GM12878 (cell line): ENCODE measurements around the gene LARP4B. TPM values are rescaled to one million over a fixed set of nuclear protein-coding genes. Genes with fewer than 3 reads are reported as not detected.

Source experiments
- ATAC-seq: fragments of 200-7000 bp; cut with Tn5 transposase; 3 replicates; pipeline ENCODE4 v1.9.1; 2020; ENCODE audit warnings: mild to moderate bottlenecking, moderate library complexity
- BruUV-seq: library from RNA; stranded (reverse); fragments of 400-500 nt; replicated peaks from 2 replicates; lab custom pipeline; 2021; lab: Mats Ljungman, UMichigan
- CTCF ChIA-PET: fragments of 300-600 bp; sonication (Branson Sonifier 250); formaldehyde crosslinking; extraction: SDS; loops from one replicate; lab custom pipeline; 2021; ENCODE audit warnings: inconsistent platforms; lab: Yijun Ruan, JAX
- POLR2A ChIA-PET: fragments of 350-600 bp; formaldehyde crosslinking; extraction: SDS; loops from one replicate; lab custom pipeline; 2021; ENCODE audit warnings: inconsistent platforms; lab: Charles Lee
- RAD21 ChIA-PET: fragments of 300-600 bp; sonication (Branson Sonifier 250); formaldehyde crosslinking; loops from one replicate; lab custom pipeline; 2023; ENCODE audit warnings: antibody characterized with exemption; ENCODE audit not compliant: unreplicated experiment; lab: Charles Lee
- SMC1A ChIA-PET: fragments of 300-600 bp; sonication (Branson Sonifier 250); formaldehyde crosslinking; loops from one replicate; lab custom pipeline; 2023; ENCODE audit not compliant: unreplicated experiment, uncharacterized antibody; lab: Charles Lee
- DNase-seq: peaks from one replicate; pipeline ENCODE4 v3.0.0-alpha.2; 2011; ENCODE audit warnings: low read depth, low spot score
- FAIRE-seq: peaks from 3 replicates; lab custom pipeline; 2011; peaks lifted over from hg19 to GRCh38; lab: Jason Lieb, UNC
- H2AFZ ChIP-seq: 2 replicates; pipeline ENCODE4 v1.6.0; 2011; ENCODE audit warnings: low read depth, low read length, control low read depth; ENCODE audit not compliant: control insufficient read depth
- H3K27ac ChIP-seq: 2 replicates; pipeline ENCODE4 v1.5.1; 2011; ENCODE audit warnings: control low read depth; ENCODE audit not compliant: control insufficient read depth, insufficient read depth
- H3K27me3 ChIP-seq, 2 experiments: replicated peaks in 1 of 2; 2 replicates each; pipeline versions ENCODE4 v1.6.0 to v1.6.1; 2011; ENCODE audit warnings: low read length in 1 of 2; ENCODE audit not compliant: control insufficient read depth in 2 of 2, insufficient read depth in 2 of 2
- H3K36me3 ChIP-seq, 2 experiments: 2 replicates each; pipeline ENCODE4 v1.5.1; 2011; ENCODE audit warnings: low read length in 1 of 2; ENCODE audit not compliant: control insufficient read depth in 2 of 2, insufficient read depth in 2 of 2
- H3K4me1 ChIP-seq: 2 replicates; pipeline ENCODE4 v1.6.1; 2011; ENCODE audit warnings: mild to moderate bottlenecking, low read length, moderate library complexity, mixed read lengths; ENCODE audit not compliant: control insufficient read depth, insufficient read depth
- H3K4me2 ChIP-seq: 2 replicates; pipeline ENCODE4 v1.6.0; 2011; ENCODE audit warnings: control low read depth; ENCODE audit not compliant: control insufficient read depth, insufficient read depth
- H3K4me3 ChIP-seq: fragments of 200-600 bp; sonication (generic); 2 replicates; pipeline ENCODE4 v1.5.1; 2016
- H3K79me2 ChIP-seq: 2 replicates; pipeline ENCODE4 v1.6.0; 2011; ENCODE audit warnings: low read length; ENCODE audit not compliant: control insufficient read depth, insufficient read depth
- H3K9ac ChIP-seq: 2 replicates; pipeline ENCODE4 v1.8.0; 2011; ENCODE audit warnings: low read length, control low read depth, mixed read lengths; ENCODE audit not compliant: control insufficient read depth, insufficient read depth
- H3K9me3 ChIP-seq: replicated peaks from 3 replicates; pipeline ENCODE4 v1.5.1; 2011; ENCODE audit warnings: mild to moderate bottlenecking, low read length; ENCODE audit not compliant: control insufficient read depth, insufficient read depth
- H4K20me1 ChIP-seq: 2 replicates; pipeline ENCODE4 v1.6.0; 2011; ENCODE audit not compliant: control insufficient read depth, insufficient read depth
- POLR2AphosphoS2 ChIP-seq: IDR thresholded peaks from 2 replicates; pipeline ENCODE4 v1.6.1; 2011; ENCODE audit warnings: low read depth, mild to moderate bottlenecking, low read length, improper control_type of control experiment, moderate library complexity
- WGBS: methylation state at CpG from one replicate; pipeline ENCODE4 v1.1.6; 2016; ENCODE audit warnings: low lambda C conversion rate; ENCODE audit not compliant: insufficient replicate concordance, insufficient coverage; ENCODE audit errors: missing lambda C conversion rate; 5-methylcytosine and 5-hydroxymethylcytosine counted together
- in situ Hi-C: fragments of 300-500 bp; cut with MboI; formaldehyde crosslinking; loops from 9 replicates; pipeline ENCODE4 v1.14.3; 2018; ENCODE audit warnings: mixed read lengths
- intact Hi-C: fragments of 100-400 bp; cut with micrococcal nuclease; formaldehyde crosslinking; loops from one replicate; pipeline ENCODE4 v1.14.2; 2022; ENCODE audit not compliant: unreplicated experiment
- polyA plus RNA-seq, 11 experiments: library from polyadenylated mRNA; depleted of rRNA in 4 of 11; unstranded in 6 of 11; stranded (reverse) in 5 of 11; fragments of >200 nt; fragmentation: Nextera tagmentation in 4 of 11; fragmentation: Illumina TruSeq in 1 of 11; extraction: Ambion mirVana in 4 of 11; extraction: Trizol in 1 of 11; gene quantifications; 1 replicate in 1 of 11; 2 replicates in 10 of 11; pipeline versions ENCODE4 v1.2.1 to v1.2.3, GENCODE V29; 2011 to 2016; ENCODE audit warnings: inconsistent platforms in 2 of 11, missing spikeins in 2 of 11, low read depth in 1 of 11
- total RNA-seq, 4 experiments: library from RNA; depleted of rRNA in 3 of 4; stranded (reverse); fragments of >200 nt in 3 of 4; fragmentation: Illumina TruSeq in 1 of 4; extraction: Trizol in 1 of 4; gene quantifications; 2 replicates each; pipeline versions ENCODE4 v1.2.1 to v1.2.3, GENCODE V29; 2013 to 2021
- TF ChIP-seq, protein P1 (sequence below): fragments of 450-650 bp; IDR thresholded peaks from 2 replicates; pipeline ENCODE4 v1.6.1; 2018; ENCODE audit warnings: mild to moderate bottlenecking, low read depth, moderate library complexity; ENCODE audit not compliant: partially characterized antibody

Gene LARP4B
- total and polyA plus RNA-seq, 10 of the 15 experiments (the other 5 are each of a cell fraction or from before 2014, with no cell fraction given): 10.5 to 119 (median 39.4) TPM

DNA sequence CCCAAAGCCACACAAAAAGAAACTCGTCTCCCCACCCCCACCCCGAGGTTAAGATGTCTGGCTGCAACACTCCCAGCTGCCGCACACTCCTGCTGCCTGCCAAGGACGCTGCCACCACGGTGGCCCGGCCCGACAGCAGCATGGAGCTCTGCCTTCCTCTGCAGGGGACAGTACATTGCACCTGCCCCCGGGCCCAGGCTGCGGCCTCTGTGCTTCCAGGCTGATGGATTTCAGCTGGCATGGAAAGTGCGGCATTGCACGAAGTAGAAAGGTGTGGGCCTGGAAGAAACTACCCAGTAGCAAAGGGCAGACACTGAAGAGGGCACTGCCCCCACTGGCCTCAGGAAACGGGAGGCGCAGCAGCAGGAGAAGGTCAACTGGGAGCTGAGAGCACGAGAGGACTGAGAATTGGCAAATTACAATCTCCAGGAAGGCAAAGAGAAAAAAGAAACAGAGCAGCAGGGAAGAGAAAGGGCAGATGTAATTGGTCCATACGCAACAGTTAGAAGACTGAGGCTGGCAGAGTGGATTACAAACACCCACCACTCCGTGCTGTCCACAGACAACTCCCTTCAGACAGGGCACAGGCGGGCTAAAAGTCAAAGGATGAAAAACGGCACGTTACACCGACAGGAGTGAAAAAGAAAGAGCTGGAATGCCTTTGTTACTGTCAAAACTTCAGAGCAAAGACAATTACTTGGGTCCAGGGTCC is 124.9 kb downstream of the LARP4B start:
- peaks cover 2 to 10% of the 10 kb centered on the region in 2 experiments for H3K36me3 ChIP-seq
- no peak for FAIRE-seq
- POLR2A ChIA-PET: no interaction called here

More for the DNA sequence above, 124.9 kb downstream of the LARP4B start:
- DNase-seq: no peak
- intact Hi-C loops: no loop called here
- no peaks in the 10 kb centered on the region for H3K9me3 ChIP-seq
- CTCF ChIA-PET: no interaction called here
- 0 out of 2 replicates have a peak, but pooled peaks have one; percentile 8 for TF ChIP-seq POLR2AphosphoS2
- TF ChIP-seq, protein P1, sequence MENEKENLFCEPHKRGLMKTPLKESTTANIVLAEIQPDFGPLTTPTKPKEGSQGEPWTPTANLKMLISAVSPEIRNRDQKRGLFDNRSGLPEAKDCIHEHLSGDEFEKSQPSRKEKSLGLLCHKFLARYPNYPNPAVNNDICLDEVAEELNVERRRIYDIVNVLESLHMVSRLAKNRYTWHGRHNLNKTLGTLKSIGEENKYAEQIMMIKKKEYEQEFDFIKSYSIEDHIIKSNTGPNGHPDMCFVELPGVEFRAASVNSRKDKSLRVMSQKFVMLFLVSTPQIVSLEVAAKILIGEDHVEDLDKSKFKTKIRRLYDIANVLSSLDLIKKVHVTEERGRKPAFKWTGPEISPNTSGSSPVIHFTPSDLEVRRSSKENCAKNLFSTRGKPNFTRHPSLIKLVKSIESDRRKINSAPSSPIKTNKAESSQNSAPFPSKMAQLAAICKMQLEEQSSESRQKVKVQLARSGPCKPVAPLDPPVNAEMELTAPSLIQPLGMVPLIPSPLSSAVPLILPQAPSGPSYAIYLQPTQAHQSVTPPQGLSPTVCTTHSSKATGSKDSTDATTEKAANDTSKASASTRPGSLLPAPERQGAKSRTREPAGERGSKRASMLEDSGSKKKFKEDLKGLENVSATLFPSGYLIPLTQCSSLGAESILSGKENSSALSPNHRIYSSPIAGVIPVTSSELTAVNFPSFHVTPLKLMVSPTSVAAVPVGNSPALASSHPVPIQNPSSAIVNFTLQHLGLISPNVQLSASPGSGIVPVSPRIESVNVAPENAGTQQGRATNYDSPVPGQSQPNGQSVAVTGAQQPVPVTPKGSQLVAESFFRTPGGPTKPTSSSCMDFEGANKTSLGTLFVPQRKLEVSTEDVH: no peak
- TF ChIP-seq, all 136 proteins: peak for 1
- Histone ChIP-seq H4K20me1 (no peaks in the 10 kb centered on the region; the same call in 1 of the 2 replicates), H3K4me2 (no peak overlapping the region), H3K4me1 (no peaks in the 10 kb centered on the region), H2AFZ (no peak overlapping the region), H3K79me2 (no peaks in the 10 kb centered on the region), H3K27ac (no peak overlapping the region), H3K27me3 (no peaks in the 10 kb centered on the region), H3K9ac (no peak overlapping the region), H3K4me3 (no peak overlapping the region)
- BruUV-seq: no TSS peak
- SMC1A ChIA-PET: no interaction called here
- in situ Hi-C loops: no loop called here
- RAD21 ChIA-PET: no interaction called here
- no peak for ATAC-seq
- whole genome bisulfite sequencing: 86% methylated on average over 20 of the region's 20 CpGs
